ENCODE measurements around the gene HAND2. TPM values are rescaled to one million over a fixed set of nuclear protein-coding genes. Genes with fewer than 3 reads are reported as not detected.

HAND2 gene
- total and polyA plus RNA-seq, 4 experiments from 2014 or later: not detected

GRCh38 chr4:173499658-173500535, 30.1 kb downstream of the HAND2 start:
- Mint-ChIP-seq H3K36me3 (peaks cover 0 to 2% of the 10 kb centered on the region in 2 donors), H3K4me3 (peak overlapping the region in 6 of 8 donors; percentile 8 to 74 (median 52)), H3K9me3 (peaks cover 2 to 4% (median 3%) of the 10 kb centered on the region in 8 donors), H3K27ac (peak overlapping the region in 1 of 7 donors; percentile 55), H3K4me1 (peaks cover 2 to 11% (median 6%) of the 10 kb centered on the region in 4 donors), H3K27me3 (peaks cover 49 to 63% of the 10 kb centered on the region in 2 donors)
- H3K9me3 ChIP-seq (ENCODE audit: control insufficient read depth in 1 of 2, low read length in 2 of 2): no peaks in the 10 kb centered on the region
- H3K27ac ChIP-seq (ENCODE audit: low read depth, low read length): no peak overlapping the region
- ChIA-PET POLR2A (ENCODE audit: partially characterized antibody) (interaction anchor here (0.9 to 2.0 kb wide), 3 partner anchors 79 to 167 kb away, joined by 3 to 5 read pairs (median 4); partner anchors contain the start of gene HMGB2), CTCF (ENCODE audit: partially characterized antibody) (interaction anchor here (0.9 to 4.3 kb wide), 4 partner anchors 11 to 130 kb away, joined by 3 to 51 read pairs (median 5); no protein-coding TSS in a partner anchor)
- H3K4me3 ChIP-seq (ENCODE audit: low read length in 2 of 2): no peak overlapping the region
- H3K4me1 ChIP-seq (ENCODE audit: insufficient read depth, low read length): peaks cover 10% of the 10 kb centered on the region
- H3K27me3 ChIP-seq (ENCODE audit: insufficient read depth, low read length): peaks cover 12% of the 10 kb centered on the region
- intact Hi-C loops (cut with micrococcal nuclease): no loop called here
- DNase-seq: no peak
- no peaks in the 10 kb centered on the region for H3K36me3 ChIP-seq (ENCODE audit: insufficient read depth, low read length)

- intact Hi-C loops (cut with micrococcal nuclease): no loop called here
- POLR2A ChIA-PET (ENCODE audit: partially characterized antibody): no interaction called here
- Histone ChIP-seq H3K4me1 (ENCODE audit: insufficient read depth, low read length) (peaks cover 20% of the 10 kb centered on the region), H3K9me3 (ENCODE audit: control insufficient read depth in 1 of 2, low read length in 2 of 2) (no peaks in the 10 kb centered on the region), H3K27ac (ENCODE audit: low read depth, low read length) (no peak overlapping the region), H3K4me3 (ENCODE audit: low read length in 2 of 2) (no peak overlapping the region), H3K27me3 (ENCODE audit: insufficient read depth, low read length) (peaks cover 5% of the 10 kb centered on the region), H3K36me3 (ENCODE audit: insufficient read depth, low read length) (no peaks in the 10 kb centered on the region)
- peaks cover 9 to 21% (median 13%) of the 10 kb centered on the region in 4 donors for H3K4me1 Mint-ChIP-seq
- peaks cover 44 to 53% of the 10 kb centered on the region in 2 donors for H3K27me3 Mint-ChIP-seq
- no peak overlapping the region for H3K4me3 Mint-ChIP-seq
- CTCF ChIA-PET (ENCODE audit: partially characterized antibody): interaction anchor here (0.7 to 4.3 kb wide), 3 partner anchors 79 to 180 kb away, joined by 3 to 51 read pairs (median 3); no protein-coding TSS in a partner anchor
- peaks cover 0 to 2% of the 10 kb centered on the region in 2 donors for H3K36me3 Mint-ChIP-seq
- no peak for DNase-seq
- peaks cover 2 to 4% (median 3%) of the 10 kb centered on the region in 8 donors for H3K9me3 Mint-ChIP-seq
- H3K27ac Mint-ChIP-seq: no peak overlapping the region
Observed at GRCh38 chr4:173498771-173499170, 31.3 kb downstream of the HAND2 start.

- Histone ChIP-seq H3K27me3 (ENCODE audit: insufficient read depth, low read length) (peaks cover 5% of the 10 kb centered on the region), H3K4me1 (ENCODE audit: insufficient read depth, low read length) (peaks cover 21% of the 10 kb centered on the region), H3K27ac (ENCODE audit: low read depth, low read length) (no peak overlapping the region), H3K9me3 (ENCODE audit: control insufficient read depth in 1 of 2, low read length in 2 of 2) (no peaks in the 10 kb centered on the region), H3K4me3 (ENCODE audit: low read length in 2 of 2) (no peak overlapping the region), H3K36me3 (ENCODE audit: insufficient read depth, low read length) (no peaks in the 10 kb centered on the region)
- Mint-ChIP-seq H3K36me3 (peaks cover 0 to 2% of the 10 kb centered on the region in 2 donors), H3K4me3 (no peak overlapping the region), H3K27me3 (peaks cover 37 to 45% of the 10 kb centered on the region in 2 donors), H3K9me3 (peaks cover 0 to 4% (median 3%) of the 10 kb centered on the region in 8 donors), H3K27ac (no peak overlapping the region), H3K4me1 (peaks cover 9 to 21% (median 15%) of the 10 kb centered on the region in 4 donors)
- CTCF ChIA-PET (ENCODE audit: partially characterized antibody): interaction anchor here (4.3 kb wide), 1 partner anchor 78 kb away, joined by 51 read pairs; no protein-coding TSS in a partner anchor
- intact Hi-C loops (cut with micrococcal nuclease): no loop called here
- no peak for DNase-seq
- POLR2A ChIA-PET (ENCODE audit: partially characterized antibody): no interaction called here
Observed at GRCh38 chr4:173498023-173498422, 32.0 kb downstream of the HAND2 start.

GRCh38 chr4:173494013-173494970, 35.7 kb downstream of the HAND2 start:
- intact Hi-C loops (cut with micrococcal nuclease): loop anchor here (1.0 to 5.0 kb wide), 5 partner anchors 74 to 481 kb away; partner anchors contain the start of genes HMGB2 and SAP30
- Mint-ChIP-seq H3K4me1 (peaks cover 11 to 28% (median 18%) of the 10 kb centered on the region in 4 donors), H3K27ac (peak overlapping the region in 3 of 7 donors; percentile 19 to 66 (median 32)), H3K4me3 (peak overlapping the region; percentile 85 to 94 (median 88)), H3K27me3 (peaks cover 15 to 19% of the 10 kb centered on the region in 2 donors), H3K36me3 (no peaks in the 10 kb centered on the region), H3K9me3 (no peaks in the 10 kb centered on the region)
- POLR2A ChIA-PET (ENCODE audit: partially characterized antibody): interaction anchor here (1.0 to 1.6 kb wide), 5 partner anchors 69 to 160 kb away, joined by 3 to 7 read pairs (median 4); partner anchors contain the start of genes HMGB2 and SAP30
- CTCF ChIA-PET (ENCODE audit: partially characterized antibody): interaction anchor here (0.8 to 4.9 kb wide), 27 partner anchors 10 to 824 kb away, joined by 3 to 148 read pairs (median 4); no protein-coding TSS in a partner anchor
- H3K27ac ChIP-seq (ENCODE audit: low read depth, low read length): no peak overlapping the region
- peaks cover 11% of the 10 kb centered on the region for H3K4me1 ChIP-seq (ENCODE audit: insufficient read depth, low read length)
- peak overlapping the region; percentile 46 to 54 for H3K4me3 ChIP-seq (ENCODE audit: low read length in 2 of 2)
- H3K36me3 ChIP-seq (ENCODE audit: insufficient read depth, low read length): no peaks in the 10 kb centered on the region
- peak; percentile 60 to 71 (median 66) for DNase-seq
- no peaks in the 10 kb centered on the region for H3K9me3 ChIP-seq (ENCODE audit: control insufficient read depth in 1 of 2, low read length in 2 of 2)
- no peaks in the 10 kb centered on the region for H3K27me3 ChIP-seq (ENCODE audit: insufficient read depth, low read length)

- no peak overlapping the region for H3K4me3 ChIP-seq (ENCODE audit: low read length in 2 of 2)
- no peaks in the 10 kb centered on the region for H3K36me3 Mint-ChIP-seq
- CTCF ChIA-PET (ENCODE audit: partially characterized antibody): interaction anchor here (1.0 to 4.9 kb wide), 5 partner anchors 10 to 161 kb away, joined by 3 to 148 read pairs (median 3); no protein-coding TSS in a partner anchor
- H3K27ac Mint-ChIP-seq: no peak overlapping the region
- peaks cover 11 to 28% (median 18%) of the 10 kb centered on the region in 4 donors for H3K4me1 Mint-ChIP-seq
- peaks cover 9 to 14% of the 10 kb centered on the region in 2 donors for H3K27me3 Mint-ChIP-seq
- DNase-seq: no peak
- POLR2A ChIA-PET (ENCODE audit: partially characterized antibody): interaction anchor here (1.6 kb wide), 1 partner anchor 72 kb away, joined by 7 read pairs; no protein-coding TSS in a partner anchor
- no peaks in the 10 kb centered on the region for H3K9me3 Mint-ChIP-seq
- H3K9me3 ChIP-seq (ENCODE audit: control insufficient read depth in 1 of 2, low read length in 2 of 2): no peaks in the 10 kb centered on the region
- no peaks in the 10 kb centered on the region for H3K27me3 ChIP-seq (ENCODE audit: insufficient read depth, low read length)
- peaks cover 11% of the 10 kb centered on the region for H3K4me1 ChIP-seq (ENCODE audit: insufficient read depth, low read length)
- no peaks in the 10 kb centered on the region for H3K36me3 ChIP-seq (ENCODE audit: insufficient read depth, low read length)
- peak overlapping the region in 1 of 8 donors; percentile 45 for H3K4me3 Mint-ChIP-seq
- H3K27ac ChIP-seq (ENCODE audit: low read depth, low read length): no peak overlapping the region
- intact Hi-C loops (cut with micrococcal nuclease): loop anchor here (5.0 kb wide), 1 partner anchor 161 kb away; the partner anchor contains the start of gene HMGB2
Observed at GRCh38 chr4:173493041-173493440, 37.0 kb downstream of the HAND2 start.

- H3K27ac ChIP-seq (ENCODE audit: low read depth, low read length): no peak overlapping the region
- H3K36me3 ChIP-seq (ENCODE audit: insufficient read depth, low read length): no peaks in the 10 kb centered on the region
- H3K4me3 Mint-ChIP-seq: no peak overlapping the region
- H3K9me3 ChIP-seq (ENCODE audit: control insufficient read depth in 1 of 2, low read length in 2 of 2): no peaks in the 10 kb centered on the region
- H3K36me3 Mint-ChIP-seq: no peaks in the 10 kb centered on the region
- ChIA-PET CTCF (ENCODE audit: partially characterized antibody) (interaction anchor here (1.0 to 4.9 kb wide), 5 partner anchors 11 to 173 kb away, joined by 3 to 148 read pairs (median 5); no protein-coding TSS in a partner anchor), POLR2A (ENCODE audit: partially characterized antibody) (interaction anchor here (1.4 kb wide), 1 partner anchor 72 kb away, joined by 7 read pairs; no protein-coding TSS in a partner anchor)
- H3K4me3 ChIP-seq (ENCODE audit: low read length in 2 of 2): no peak overlapping the region
- peaks cover 11% of the 10 kb centered on the region for H3K4me1 ChIP-seq (ENCODE audit: insufficient read depth, low read length)
- peaks cover 11 to 28% (median 18%) of the 10 kb centered on the region in 4 donors for H3K4me1 Mint-ChIP-seq
- H3K27me3 ChIP-seq (ENCODE audit: insufficient read depth, low read length): no peaks in the 10 kb centered on the region
- peak overlapping the region in 1 of 7 donors; percentile 9 for H3K27ac Mint-ChIP-seq
- intact Hi-C loops (cut with micrococcal nuclease): loop anchor here (5.0 kb wide), 1 partner anchor 160 kb away; the partner anchor contains the start of gene HMGB2
- H3K27me3 Mint-ChIP-seq: peaks cover 7 to 13% of the 10 kb centered on the region in 2 donors
- no peak for DNase-seq
- no peaks in the 10 kb centered on the region for H3K9me3 Mint-ChIP-seq
Observed at GRCh38 chr4:173492315-173492714, 37.7 kb downstream of the HAND2 start.

All from CD4-positive, alpha-beta memory T cell (primary cell).